ENCODE measurements around the gene CNKSR3. TPM values are rescaled to one million over a fixed set of nuclear protein-coding genes. Genes with fewer than 3 reads are reported as not detected.

CNKSR3 gene
- polyA plus RNA-seq, 1 donor from 2014 or later = 3.0 TPM

GRCh38 chr6:154377726-154378125 lies 132.8 kb downstream of the CNKSR3 start:
- Histone ChIP-seq H4K20me1 (ENCODE audit: insufficient read depth) (no peaks in the 10 kb centered on the region), H3K9me2 (ENCODE audit: insufficient read depth, low read length) (no peaks in the 10 kb centered on the region)

GRCh38 chr6:154373971-154374370 lies 136.5 kb downstream of the CNKSR3 start:
- Histone ChIP-seq H3K36me3 (ENCODE audit: insufficient read depth, low read length) (no peaks in the 10 kb centered on the region), H3K9me2 (ENCODE audit: insufficient read depth, low read length) (no peaks in the 10 kb centered on the region), H3K4me3 (ENCODE audit: low read length) (no peak overlapping the region), H3K4me2 (ENCODE audit: low read length) (no peak overlapping the region), H2AFZ (ENCODE audit: low read depth, low read length) (no peak overlapping the region), H3K79me2 (replicated peaks; ENCODE audit: insufficient read depth, low read length) (no peaks in the 10 kb centered on the region), H4K20me1 (ENCODE audit: insufficient read depth) (no peaks in the 10 kb centered on the region), H3K9me3 (ENCODE audit: low read length) (no peaks in the 10 kb centered on the region), H3K9ac (ENCODE audit: low read length) (no peak overlapping the region), H3K27ac (ENCODE audit: low read length) (no peak overlapping the region), H3F3A (ENCODE audit: insufficient read depth, low read length, poor library complexity, severe bottlenecking) (no peaks in the 10 kb centered on the region), H3K27me3 (ENCODE audit: insufficient read depth, low read depth, low read length) (no peaks in the 10 kb centered on the region)
- TF ChIP-seq SMC3 (conservative IDR thresholded peaks at IDR 0.05; ENCODE audit: poor library complexity) = no peak
- no peak for TF ChIP-seq RAD21 (conservative IDR thresholded peaks at IDR 0.05)
- no peak for TF ChIP-seq CTCF (IDR thresholded peaks at IDR 0.05; ENCODE audit: poor library complexity, severe bottlenecking)
- TF ChIP-seq REST (IDR thresholded peaks at IDR 0.05; ENCODE audit: borderline replicate concordance) = no peak
- no peak for TF ChIP-seq MXI1 (conservative IDR thresholded peaks at IDR 0.05; ENCODE audit: poor library complexity, severe bottlenecking)
- TF ChIP-seq POLR2AphosphoS5 (IDR thresholded peaks at IDR 0.05) = no peak

More at GRCh38 chr6:154377726-154378125, 132.8 kb downstream of the CNKSR3 start:
- Histone ChIP-seq H3F3A (ENCODE audit: insufficient read depth, low read length, poor library complexity, severe bottlenecking) (no peaks in the 10 kb centered on the region), H3K79me2 (replicated peaks; ENCODE audit: insufficient read depth, low read length) (no peaks in the 10 kb centered on the region), H3K27ac (ENCODE audit: low read length) (no peak overlapping the region), H3K4me2 (ENCODE audit: low read length) (no peak overlapping the region), H2AFZ (ENCODE audit: low read depth, low read length) (no peak overlapping the region), H3K9ac (ENCODE audit: low read length) (no peak overlapping the region), H3K36me3 (ENCODE audit: insufficient read depth, low read length) (no peaks in the 10 kb centered on the region), H3K9me3 (ENCODE audit: low read length) (no peaks in the 10 kb centered on the region), H3K4me3 (ENCODE audit: low read length) (no peak overlapping the region), H3K27me3 (ENCODE audit: insufficient read depth, low read depth, low read length) (no peaks in the 10 kb centered on the region)
- no peak for TF ChIP-seq CTCF (IDR thresholded peaks at IDR 0.05; ENCODE audit: poor library complexity, severe bottlenecking)
- no peak for TF ChIP-seq RAD21 (conservative IDR thresholded peaks at IDR 0.05)
- no peak for TF ChIP-seq SMC3 (conservative IDR thresholded peaks at IDR 0.05; ENCODE audit: poor library complexity)
- no peak for TF ChIP-seq POLR2AphosphoS5 (IDR thresholded peaks at IDR 0.05)
- no peak for TF ChIP-seq MXI1 (conservative IDR thresholded peaks at IDR 0.05; ENCODE audit: poor library complexity, severe bottlenecking)
- no peak for TF ChIP-seq REST (IDR thresholded peaks at IDR 0.05; ENCODE audit: borderline replicate concordance)
- TF ChIP-seq EZH2 (IDR thresholded peaks at IDR 0.05; ENCODE audit: borderline replicate concordance, insufficient read depth, low read length, poor library complexity, severe bottlenecking) = no peak
- TF ChIP-seq EP300 (conservative IDR thresholded peaks at IDR 0.05; ENCODE audit: poor library complexity, severe bottlenecking) = no peak
- TF ChIP-seq TAF1 (IDR thresholded peaks at IDR 0.05; ENCODE audit: low read depth) = no peak

All from neural cell (in vitro differentiated cells).